Measurements from ENCODE around the gene ARHGEF37. TPM values are rescaled to one million over a fixed set of nuclear protein-coding genes. Genes with fewer than 3 reads are reported as not detected.

ARHGEF37 gene
- total RNA-seq, 1 experiment from 2014 or later: 0.24 TPM

- no peak for DNase-seq (ENCODE audit: low read depth)
Measured at GRCh38 chr5:149603210-149603609, 21.9 kb downstream of the ARHGEF37 start.

- DNase-seq (ENCODE audit: low read depth): no peak
Measured at GRCh38 chr5:149603920-149604319, 22.6 kb downstream of the ARHGEF37 start.

GRCh38 chr5:149604321-149604720 lies 23.0 kb downstream of the ARHGEF37 start:
- DNase-seq (ENCODE audit: low read depth): no peak

GRCh38 chr5:149605354-149605997 lies 24.2 kb downstream of the ARHGEF37 start:
- peak; percentile 39 for DNase-seq (ENCODE audit: low read depth)

- DNase-seq (ENCODE audit: low read depth): peak; percentile 92
Measured at GRCh38 chr5:149605998-149606724, 24.9 kb downstream of the ARHGEF37 start.

- no peak for DNase-seq (ENCODE audit: low read depth)
Measured at GRCh38 chr5:149608936-149609545, 27.7 kb downstream of the ARHGEF37 start.

- DNase-seq (ENCODE audit: low read depth): no peak
Measured at GRCh38 chr5:149609640-149610219, 28.4 kb downstream of the ARHGEF37 start.

- no peak for DNase-seq (ENCODE audit: low read depth)
Measured at GRCh38 chr5:149610589-149611255, 29.4 kb downstream of the ARHGEF37 start.

- DNase-seq (ENCODE audit: low read depth): peak; percentile 88
Measured at GRCh38 chr5:149611326-149611725, 30.0 kb downstream of the ARHGEF37 start.

- no peak for DNase-seq (ENCODE audit: low read depth)
Measured at GRCh38 chr5:149614034-149614907, 33.0 kb downstream of the ARHGEF37 start.

GRCh38 chr5:149615976-149616375 lies 34.7 kb downstream of the ARHGEF37 start:
- DNase-seq (ENCODE audit: low read depth): no peak

- DNase-seq (ENCODE audit: low read depth): no peak
Measured at GRCh38 chr5:149616727-149617285, 35.5 kb downstream of the ARHGEF37 start.

- no peak for DNase-seq (ENCODE audit: low read depth)
Measured at GRCh38 chr5:149617760-149618306, 36.5 kb downstream of the ARHGEF37 start.

- DNase-seq (ENCODE audit: low read depth): peak; percentile 76
Measured at GRCh38 chr5:149618581-149619248, 37.4 kb downstream of the ARHGEF37 start.

GRCh38 chr5:149621415-149622098 lies 40.3 kb downstream of the ARHGEF37 start:
- no peak for DNase-seq (ENCODE audit: low read depth)

GRCh38 chr5:149622466-149622865 lies 41.2 kb downstream of the ARHGEF37 start:
- no peak for DNase-seq (ENCODE audit: low read depth)

GRCh38 chr5:149623473-149623872 lies 42.2 kb downstream of the ARHGEF37 start:
- no peak for DNase-seq (ENCODE audit: low read depth)

GRCh38 chr5:149627070-149627469 lies 45.8 kb downstream of the ARHGEF37 start:
- no peak for DNase-seq (ENCODE audit: low read depth)

GRCh38 chr5:149628221-149628620 lies 46.9 kb downstream of the ARHGEF37 start:
- no peak for DNase-seq (ENCODE audit: low read depth)

Data from RPMI7951 (cell line).